ENCODE measurements around the gene USP22. TPM values are rescaled to one million over a fixed set of nuclear protein-coding genes. Genes with fewer than 3 reads are reported as not detected.
"Not testable (repeated sequence)": the region's sequence is repeated elsewhere in the genome, so short reads cannot be mapped to it uniquely, and the experiment has no call there.

The USP22 gene
- polyA plus RNA-seq, 3 donors, result 20.4 to 69.9 (median 27.3) TPM

GRCh38 chr17:20979792-20980083 lies 63.1 kb downstream of the USP22 start:
- 36% methylated on average over 2 of the region's 3 CpGs for WGBS (ENCODE audit: insufficient coverage)
- no peak overlapping the region for H3K9ac ChIP-seq (ENCODE audit: insufficient read depth, low read length, poor library complexity, severe bottlenecking)
- DNase-seq, result no peak
- H3K4me2 ChIP-seq (replicated peaks; ENCODE audit: extremely low read depth, low read length, poor library complexity, severe bottlenecking), result no peak overlapping the region
- Mint-ChIP-seq H3K4me3 (no peak overlapping the region), H3K27me3 (ENCODE audit: low read depth in 3 of 3) (peaks cover 3 to 15% (median 13%) of the 10 kb centered on the region in 3 donors), H3K9me3 (peaks cover 0 to 3% (median 0%) of the 10 kb centered on the region in 7 donors), H3K4me1 (peaks cover 11% of the 10 kb centered on the region), H3K36me3 (no peaks in the 10 kb centered on the region), H3K27ac (no peak overlapping the region)
- no peak overlapping the region for H3K27ac ChIP-seq (ENCODE audit: low read depth in 1 of 2, low read length in 2 of 2)
- H4K20me1 ChIP-seq (ENCODE audit: insufficient read depth, low read length), result no peaks in the 10 kb centered on the region
- H3K9me3 ChIP-seq (replicated peaks in 1 of 2; ENCODE audit: control insufficient read depth in 1 of 2, insufficient read depth in 1 of 2, low read length in 2 of 2), result no peaks in the 10 kb centered on the region
- no peaks in the 10 kb centered on the region for H3K79me2 ChIP-seq (ENCODE audit: insufficient read depth, low read length)
- no peaks in the 10 kb centered on the region for H3K4me1 ChIP-seq (ENCODE audit: control insufficient read depth in 1 of 2, insufficient read depth in 2 of 2, low read length in 2 of 2)
- no peaks in the 10 kb centered on the region for H3K36me3 ChIP-seq (replicated peaks in 1 of 2; ENCODE audit: control insufficient read depth in 1 of 2, insufficient read depth in 2 of 2, low read length in 2 of 2)
- H3K4me3 ChIP-seq (replicated peaks in 1 of 3; ENCODE audit: low read depth in 2 of 3, low read length in 3 of 3), result no peak overlapping the region
- no peak overlapping the region for H2AFZ ChIP-seq (ENCODE audit: insufficient read depth, low read depth, low read length, poor library complexity, severe bottlenecking)
- intact Hi-C loops (cut with micrococcal nuclease), result no loop called here
- TF ChIP-seq, protein P1, sequence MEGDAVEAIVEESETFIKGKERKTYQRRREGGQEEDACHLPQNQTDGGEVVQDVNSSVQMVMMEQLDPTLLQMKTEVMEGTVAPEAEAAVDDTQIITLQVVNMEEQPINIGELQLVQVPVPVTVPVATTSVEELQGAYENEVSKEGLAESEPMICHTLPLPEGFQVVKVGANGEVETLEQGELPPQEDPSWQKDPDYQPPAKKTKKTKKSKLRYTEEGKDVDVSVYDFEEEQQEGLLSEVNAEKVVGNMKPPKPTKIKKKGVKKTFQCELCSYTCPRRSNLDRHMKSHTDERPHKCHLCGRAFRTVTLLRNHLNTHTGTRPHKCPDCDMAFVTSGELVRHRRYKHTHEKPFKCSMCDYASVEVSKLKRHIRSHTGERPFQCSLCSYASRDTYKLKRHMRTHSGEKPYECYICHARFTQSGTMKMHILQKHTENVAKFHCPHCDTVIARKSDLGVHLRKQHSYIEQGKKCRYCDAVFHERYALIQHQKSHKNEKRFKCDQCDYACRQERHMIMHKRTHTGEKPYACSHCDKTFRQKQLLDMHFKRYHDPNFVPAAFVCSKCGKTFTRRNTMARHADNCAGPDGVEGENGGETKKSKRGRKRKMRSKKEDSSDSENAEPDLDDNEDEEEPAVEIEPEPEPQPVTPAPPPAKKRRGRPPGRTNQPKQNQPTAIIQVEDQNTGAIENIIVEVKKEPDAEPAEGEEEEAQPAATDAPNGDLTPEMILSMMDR (IDR thresholded peaks at IDR 0.05), result no peak
- no peaks in the 10 kb centered on the region for H3K27me3 ChIP-seq (ENCODE audit: control insufficient read depth in 2 of 2, insufficient read depth in 2 of 2, low read length in 2 of 2)

DNA sequence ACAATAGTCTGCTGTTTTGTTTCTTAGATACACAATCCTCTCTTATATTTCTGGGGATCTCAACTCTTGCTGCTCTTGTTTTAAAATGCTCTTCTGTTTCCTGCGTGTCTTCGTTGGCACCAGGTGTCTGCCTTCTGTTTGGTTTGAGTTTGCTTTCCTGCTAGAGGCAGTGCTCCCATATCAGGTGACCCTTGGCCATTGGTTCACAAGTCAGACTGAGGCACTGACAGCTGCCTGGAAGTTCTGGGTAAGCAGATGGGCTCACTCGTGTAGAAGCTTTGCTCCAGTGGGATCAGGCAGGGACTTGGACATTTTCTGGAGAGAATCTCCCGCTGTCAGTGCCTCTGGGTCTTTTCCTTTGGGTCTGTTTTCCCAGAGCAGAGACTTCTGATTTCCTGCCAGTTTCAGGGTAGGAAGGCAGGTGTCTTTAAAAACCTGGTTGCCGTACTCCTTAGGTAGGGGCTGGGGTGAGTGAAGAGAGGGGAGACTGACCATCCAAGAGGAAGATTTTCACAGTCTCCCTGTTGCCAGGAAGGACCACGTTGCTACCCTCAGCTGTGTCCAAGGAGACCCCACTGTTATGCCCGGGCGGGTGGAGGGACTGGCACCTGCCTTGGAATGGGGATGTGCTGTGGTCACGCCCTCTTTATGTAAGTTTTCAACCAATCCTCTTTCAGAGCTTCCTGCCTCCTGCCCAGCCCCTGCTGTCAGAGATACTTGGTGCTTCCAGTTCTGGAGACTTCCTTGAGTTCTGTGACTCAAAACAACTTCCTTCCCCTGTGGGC lies 63.6 kb downstream of the USP22 start:
- H3K27ac Mint-ChIP-seq; intact Hi-C loops (cut with micrococcal nuclease): not testable (repeated sequence)

DNA sequence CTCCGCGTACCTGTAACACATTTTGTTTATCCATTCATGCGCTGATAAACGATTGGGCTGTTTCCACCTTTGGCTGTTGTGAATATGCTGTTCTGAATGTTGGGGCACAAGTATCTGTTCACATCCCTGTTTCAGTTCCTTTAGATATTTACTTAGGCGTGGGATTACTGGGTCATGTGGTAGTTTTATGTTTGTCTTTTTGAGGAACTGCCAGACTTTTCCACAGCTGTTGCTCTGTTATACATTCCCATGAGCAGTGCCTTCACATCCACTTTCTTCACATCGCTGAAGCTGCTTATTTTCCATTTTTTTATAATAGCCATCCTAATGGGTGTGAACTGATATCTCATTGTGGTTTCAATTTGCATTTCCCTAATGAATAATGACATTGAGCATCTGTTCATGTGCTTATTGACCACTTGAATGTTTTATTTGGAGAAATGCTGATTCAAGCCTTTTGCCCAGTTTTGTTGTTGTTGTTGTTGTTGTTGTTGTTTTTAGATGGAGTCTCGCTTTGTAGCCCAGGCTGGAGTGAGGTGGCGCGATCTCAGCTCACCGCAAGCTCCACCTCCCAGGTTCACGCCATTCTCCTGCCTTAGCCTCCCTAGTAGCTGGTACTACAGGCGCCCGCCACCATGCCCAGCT lies 65.1 kb downstream of the USP22 start:
- H3K27me3 ChIP-seq (ENCODE audit: control insufficient read depth in 2 of 2, insufficient read depth in 2 of 2, low read length in 2 of 2); H3K4me1 ChIP-seq (ENCODE audit: control insufficient read depth in 1 of 2, insufficient read depth in 2 of 2, low read length in 2 of 2); H3K27ac Mint-ChIP-seq; H4K20me1 ChIP-seq (ENCODE audit: insufficient read depth, low read length); H3K4me3 ChIP-seq (replicated peaks in 1 of 3; ENCODE audit: low read depth in 2 of 3, low read length in 3 of 3); H3K36me3 Mint-ChIP-seq; H3K9me3 Mint-ChIP-seq; H3K4me2 ChIP-seq (replicated peaks; ENCODE audit: extremely low read depth, low read length, poor library complexity, severe bottlenecking); H3K9ac ChIP-seq (ENCODE audit: insufficient read depth, low read length, poor library complexity, severe bottlenecking); DNase-seq; H3K9me3 ChIP-seq (replicated peaks in 1 of 2; ENCODE audit: control insufficient read depth in 1 of 2, insufficient read depth in 1 of 2, low read length in 2 of 2); intact Hi-C loops (cut with micrococcal nuclease); H3K36me3 ChIP-seq (replicated peaks in 1 of 2; ENCODE audit: control insufficient read depth in 1 of 2, insufficient read depth in 2 of 2, low read length in 2 of 2); H3K4me3 Mint-ChIP-seq; H3K79me2 ChIP-seq (ENCODE audit: insufficient read depth, low read length); H3K27ac ChIP-seq (ENCODE audit: low read depth in 1 of 2, low read length in 2 of 2); H2AFZ ChIP-seq (ENCODE audit: insufficient read depth, low read depth, low read length, poor library complexity, severe bottlenecking): not testable (repeated sequence)
- peaks cover 3 to 15% (median 13%) of the 10 kb centered on the region in 3 donors for H3K27me3 Mint-ChIP-seq (ENCODE audit: low read depth in 3 of 3)
- H3K4me1 Mint-ChIP-seq, result peaks cover 11% of the 10 kb centered on the region
- 83% methylated on average over 1 of the region's 13 CpGs for WGBS (ENCODE audit: insufficient coverage)

More for the DNA sequence above, 63.6 kb downstream of the USP22 start:
- not testable (repeated sequence) for H3K27ac ChIP-seq (ENCODE audit: low read depth in 1 of 2, low read length in 2 of 2); H4K20me1 ChIP-seq (ENCODE audit: insufficient read depth, low read length); H3K9ac ChIP-seq (ENCODE audit: insufficient read depth, low read length, poor library complexity, severe bottlenecking); H3K36me3 Mint-ChIP-seq; H3K4me3 Mint-ChIP-seq; H3K4me2 ChIP-seq (replicated peaks; ENCODE audit: extremely low read depth, low read length, poor library complexity, severe bottlenecking); H3K9me3 Mint-ChIP-seq; H3K79me2 ChIP-seq (ENCODE audit: insufficient read depth, low read length); H3K4me3 ChIP-seq (replicated peaks in 1 of 3; ENCODE audit: low read depth in 2 of 3, low read length in 3 of 3); DNase-seq; H2AFZ ChIP-seq (ENCODE audit: insufficient read depth, low read depth, low read length, poor library complexity, severe bottlenecking); H3K27me3 ChIP-seq (ENCODE audit: control insufficient read depth in 2 of 2, insufficient read depth in 2 of 2, low read length in 2 of 2); H3K36me3 ChIP-seq (replicated peaks in 1 of 2; ENCODE audit: control insufficient read depth in 1 of 2, insufficient read depth in 2 of 2, low read length in 2 of 2); H3K9me3 ChIP-seq (replicated peaks in 1 of 2; ENCODE audit: control insufficient read depth in 1 of 2, insufficient read depth in 1 of 2, low read length in 2 of 2); H3K4me1 ChIP-seq (ENCODE audit: control insufficient read depth in 1 of 2, insufficient read depth in 2 of 2, low read length in 2 of 2)
- WGBS (ENCODE audit: insufficient coverage), result 80% methylated on average over 5 of the region's 9 CpGs
- Mint-ChIP-seq H3K27me3 (ENCODE audit: low read depth in 3 of 3) (peaks cover 3 to 15% (median 15%) of the 10 kb centered on the region in 3 donors), H3K4me1 (peaks cover 11% of the 10 kb centered on the region)

All from CD14-positive monocyte (primary cell).